CD14-positive monocyte (primary cell): Measurements from ENCODE around the gene KCNE3. TPM values are rescaled to one million over a fixed set of nuclear protein-coding genes. Genes with fewer than 3 reads are reported as not detected.

ENCODE experiments used
- DNase-seq, 3 donors: peaks; one replicate each; pipeline ENCODE4 v3.0.0-alpha.2; 2011 to 2022
- H2AFZ ChIP-seq: 2 replicates; pipeline ENCODE4 v1.6.0; 2012; ENCODE audit warnings: mild to moderate bottlenecking, low read depth, low read length, inconsistent platforms; ENCODE audit not compliant: insufficient read depth, poor library complexity, severe bottlenecking
- H3K27ac ChIP-seq, 2 donors: 1 replicate in 1 of 2; 2 replicates in 1 of 2; pipeline ENCODE4 v1.5.1; 2012 to 2013; ENCODE audit warnings: low read length in 2 of 2, control low read depth in 1 of 2, inconsistent platforms in 1 of 2, low read depth in 1 of 2, mild to moderate bottlenecking in 1 of 2
- H3K27me3 ChIP-seq, 2 donors: one replicate each; pipeline versions ENCODE4 v1.6.0 to v1.6.1; 2011 to 2013; ENCODE audit warnings: low read length in 2 of 2; ENCODE audit not compliant: control insufficient read depth in 2 of 2, insufficient read depth in 2 of 2
- H3K36me3 ChIP-seq, 2 donors: replicated peaks in 1 of 2; 1 replicate in 1 of 2; 2 replicates in 1 of 2; pipeline versions ENCODE4 v1.5.1 to v1.6.1; 2012 to 2013; ENCODE audit warnings: low read length in 2 of 2, control low read depth in 1 of 2, inconsistent platforms in 1 of 2, mild to moderate bottlenecking in 1 of 2; ENCODE audit not compliant: insufficient read depth in 2 of 2, control insufficient read depth in 1 of 2
- H3K4me1 ChIP-seq, 2 donors: 1 replicate in 1 of 2; 2 replicates in 1 of 2; pipeline versions ENCODE4 v1.5.1 to v1.6.1; 2012 to 2013; ENCODE audit warnings: low read length in 2 of 2, control low read depth in 1 of 2, inconsistent platforms in 1 of 2, mild to moderate bottlenecking in 1 of 2, moderate library complexity in 1 of 2; ENCODE audit not compliant: insufficient read depth in 2 of 2, control insufficient read depth in 1 of 2
- H3K4me2 ChIP-seq: replicated peaks from 2 replicates; pipeline ENCODE3; 2012; ENCODE audit warnings: low read length, moderate library complexity, mild to moderate bottlenecking; ENCODE audit not compliant: poor library complexity, severe bottlenecking; ENCODE audit errors: extremely low read depth
- H3K4me3 ChIP-seq, 3 experiments: fragments of 200-600 bp in 1 of 3; sonication (generic) in 1 of 3; replicated peaks in 1 of 3; 1 replicate in 2 of 3; 2 replicates in 1 of 3; pipeline ENCODE4 v1.5.1; 2011 to 2013; ENCODE audit warnings: low read length in 3 of 3, mild to moderate bottlenecking in 3 of 3, control low read depth in 2 of 3, low read depth in 2 of 3, inconsistent platforms in 1 of 3, moderate library complexity in 1 of 3
- H3K79me2 ChIP-seq: 2 replicates; pipeline ENCODE4 v1.6.0; 2012; ENCODE audit warnings: mild to moderate bottlenecking, control low read depth, inconsistent platforms, low read length, moderate library complexity; ENCODE audit not compliant: insufficient read depth
- H3K9ac ChIP-seq: 2 replicates; pipeline ENCODE4 v1.6.0; 2017; ENCODE audit warnings: low read length, mild to moderate bottlenecking; ENCODE audit not compliant: insufficient read depth, poor library complexity, severe bottlenecking
- H3K9me3 ChIP-seq, 2 donors: replicated peaks in 1 of 2; 1 replicate in 1 of 2; 2 replicates in 1 of 2; pipeline versions ENCODE4 v1.5.1 to v1.6.1; 2012 to 2013; ENCODE audit warnings: low read length in 2 of 2, control low read depth in 1 of 2; ENCODE audit not compliant: control insufficient read depth in 1 of 2, insufficient read depth in 1 of 2
- H4K20me1 ChIP-seq: 2 replicates; pipeline ENCODE4 v1.6.0; 2012; ENCODE audit warnings: mild to moderate bottlenecking, low read length, control low read depth, moderate library complexity; ENCODE audit not compliant: insufficient read depth
- H3K27ac Mint-ChIP-seq, 7 donors: one replicate each; pipeline ENCODE4 v1.8.0; 2020; ENCODE audit warnings: mild to moderate bottlenecking in 7 of 7, mixed read lengths in 7 of 7, moderate library complexity in 6 of 7, inconsistent platforms in 2 of 7
- H3K27me3 Mint-ChIP-seq, 3 donors: one replicate each; pipeline ENCODE4 v1.8.0; 2021 to 2022; ENCODE audit warnings: low read depth in 3 of 3, mild to moderate bottlenecking in 3 of 3, mixed read lengths in 3 of 3, moderate library complexity in 3 of 3, inconsistent platforms in 1 of 3
- H3K36me3 Mint-ChIP-seq, 2 donors: one replicate each; pipeline ENCODE4 v1.8.0; 2020; ENCODE audit warnings: mixed read lengths in 2 of 2, inconsistent platforms in 1 of 2, mild to moderate bottlenecking in 1 of 2
- H3K4me1 Mint-ChIP-seq: one replicate; pipeline ENCODE4 v1.8.0; 2020; ENCODE audit warnings: mild to moderate bottlenecking, mixed read lengths
- H3K4me3 Mint-ChIP-seq, 2 donors: one replicate each; pipeline ENCODE4 v1.8.0; 2020; ENCODE audit warnings: mild to moderate bottlenecking in 2 of 2, mixed read lengths in 2 of 2, moderate library complexity in 1 of 2
- H3K9me3 Mint-ChIP-seq, 7 donors: one replicate each; pipeline ENCODE4 v1.8.0; 2020 to 2022; ENCODE audit warnings: mixed read lengths in 7 of 7, mild to moderate bottlenecking in 6 of 7, moderate library complexity in 6 of 7, inconsistent platforms in 2 of 7
- CTCF ChIP-seq: fragments of 200-600 bp; IDR thresholded peaks from one replicate; pipeline ENCODE4 v1.8.0; 2022; ENCODE audit warnings: antibody characterized with exemption, mild to moderate bottlenecking
- WGBS: methylation state at CpG from one replicate; pipeline ENCODE4 v1.1.5; 2013; ENCODE audit warnings: missing lambda C conversion rate; ENCODE audit not compliant: insufficient coverage; 5-methylcytosine and 5-hydroxymethylcytosine counted together
- intact Hi-C, 2 donors: fragments of 100-400 bp; cut with micrococcal nuclease; formaldehyde crosslinking; loops; one replicate each; pipeline versions ENCODE4 v1.15.0 to v1.15.1; 2023
- polyA plus RNA-seq, 3 donors: library from polyadenylated mRNA; depleted of rRNA in 1 of 3; unstranded in 2 of 3; stranded (reverse) in 1 of 3; fragments of 300-500 nt in 2 of 3; fragments of >200 nt in 1 of 3; fragmentation: Illumina TruSeq in 2 of 3; gene quantifications; 1 replicate in 2 of 3; 2 replicates in 1 of 3; pipeline ENCODE4 v1.2.3, GENCODE V29; 2012 to 2021

The KCNE3 gene
- polyA plus RNA-seq, 3 donors: 29.9 to 76.6 (median 41.0) TPM

DNA sequence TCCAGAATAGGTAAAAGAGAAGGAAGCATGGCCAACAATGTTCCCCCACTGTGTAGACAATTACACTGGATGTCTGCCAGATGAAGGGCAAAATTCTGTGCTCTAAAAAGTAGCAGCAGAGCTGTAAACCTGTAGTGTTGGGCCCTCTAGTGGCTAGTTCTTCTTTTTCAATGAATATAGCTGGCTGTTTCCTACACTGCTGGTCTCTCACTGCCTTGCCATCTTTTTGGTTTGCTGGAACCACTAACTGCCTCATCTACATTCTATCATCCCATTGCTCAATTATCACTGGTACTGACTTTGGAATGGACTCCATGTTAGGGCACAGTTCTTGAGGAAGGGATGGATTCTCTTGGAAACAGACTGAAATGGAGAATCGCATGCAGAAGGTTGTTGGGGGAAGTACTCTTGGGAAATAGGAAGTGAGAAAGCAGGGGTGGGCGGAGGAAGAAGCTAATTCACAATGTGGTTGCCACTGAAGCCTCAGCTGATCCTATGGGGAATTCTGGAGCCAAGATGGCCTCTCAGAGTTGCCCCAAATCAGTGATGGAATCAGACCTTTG is 17.9 kb downstream of the KCNE3 start:
- Mint-ChIP-seq H3K27ac (peak overlapping the region; percentile 38 to 91 (median 82)), H3K27me3 (peaks cover 1 to 4% (median 4%) of the 10 kb centered on the region in 3 donors), H3K36me3 (peaks cover 4 to 7% of the 10 kb centered on the region in 2 donors), H3K4me1 (peaks cover 32% of the 10 kb centered on the region), H3K9me3 (no peaks in the 10 kb centered on the region), H3K4me3 (peak overlapping the region in 1 of 2 donors; percentile 87)
- Histone ChIP-seq H3K79me2 (no peaks in the 10 kb centered on the region), H3K9me3 (no peaks in the 10 kb centered on the region), H3K27ac (peak overlapping the region in 1 of 2 donors; percentile 57), H3K4me2 (peak overlapping the region; percentile 71), H3K36me3 (no peaks in the 10 kb centered on the region), H3K9ac (no peak overlapping the region), H3K27me3 (no peaks in the 10 kb centered on the region), H3K4me3 (peak overlapping the region in 2 of 3 experiments; percentile 25 to 51), H2AFZ (peak overlapping the region; percentile 72), H4K20me1 (peaks cover 16% of the 10 kb centered on the region), H3K4me1 (peaks cover 13 to 18% of the 10 kb centered on the region in 2 donors)
- DNase-seq: peak; percentile 65 to 88 (median 84)
- intact Hi-C loops: loop anchor here in 1 of 2 donors (1.0 to 10.0 kb wide), 2 partner anchors 61 to 195 kb away; no protein-coding TSS in a partner anchor
- 4% methylated on average over 2 of the region's 2 CpGs for WGBS
- peak; percentile 85 for TF ChIP-seq CTCF

DNA sequence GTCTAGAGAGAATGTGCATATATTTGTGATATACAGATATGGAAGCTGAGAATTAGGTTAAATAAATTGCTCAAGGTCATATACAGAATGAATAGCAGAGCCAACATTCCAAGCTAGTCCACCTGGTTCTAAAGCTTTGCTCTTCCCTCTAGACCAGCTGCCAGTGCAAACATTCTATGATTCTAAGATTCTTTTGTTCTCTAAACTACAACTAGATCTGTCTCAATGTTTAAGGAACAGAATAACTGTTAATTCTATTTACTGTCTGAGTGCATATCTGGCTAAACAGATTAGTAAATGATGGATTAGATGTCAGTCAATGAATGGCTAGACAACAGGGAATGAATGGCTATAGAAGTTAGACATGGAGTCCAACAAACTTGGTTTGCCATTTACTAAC is 19.6 kb downstream of the KCNE3 start:
- Histone ChIP-seq H3K9me3 (no peaks in the 10 kb centered on the region), H3K4me1 (peaks cover 13 to 18% of the 10 kb centered on the region in 2 donors), H3K4me3 (no peak overlapping the region), H3K27ac (no peak overlapping the region), H2AFZ (no peak overlapping the region), H3K27me3 (no peaks in the 10 kb centered on the region), H3K79me2 (no peaks in the 10 kb centered on the region), H3K4me2 (no peak overlapping the region), H3K9ac (no peak overlapping the region), H3K36me3 (no peaks in the 10 kb centered on the region), H4K20me1 (peaks cover under 1% of the 10 kb centered on the region)
- no peak for TF ChIP-seq CTCF
- peaks cover 1 to 6% (median 4%) of the 10 kb centered on the region in 3 donors for H3K27me3 Mint-ChIP-seq
- no peak overlapping the region for H3K27ac Mint-ChIP-seq
- H3K9me3 Mint-ChIP-seq: no peaks in the 10 kb centered on the region
- DNase-seq: no peak
- H3K36me3 Mint-ChIP-seq: peaks cover 0 to 4% of the 10 kb centered on the region in 2 donors
- H3K4me1 Mint-ChIP-seq: peaks cover 27% of the 10 kb centered on the region
- H3K4me3 Mint-ChIP-seq: no peak overlapping the region
- intact Hi-C loops: loop anchor here in 1 of 2 donors (10.0 kb wide), 1 partner anchor 193 kb away; no protein-coding TSS in a partner anchor
